ENCODE measurements around the gene LIN28B.
"Not testable (repeated sequence)": the region's sequence is repeated elsewhere in the genome, so short reads cannot be mapped to it uniquely, and the experiment has no call there.

LIN28B gene

DNA sequence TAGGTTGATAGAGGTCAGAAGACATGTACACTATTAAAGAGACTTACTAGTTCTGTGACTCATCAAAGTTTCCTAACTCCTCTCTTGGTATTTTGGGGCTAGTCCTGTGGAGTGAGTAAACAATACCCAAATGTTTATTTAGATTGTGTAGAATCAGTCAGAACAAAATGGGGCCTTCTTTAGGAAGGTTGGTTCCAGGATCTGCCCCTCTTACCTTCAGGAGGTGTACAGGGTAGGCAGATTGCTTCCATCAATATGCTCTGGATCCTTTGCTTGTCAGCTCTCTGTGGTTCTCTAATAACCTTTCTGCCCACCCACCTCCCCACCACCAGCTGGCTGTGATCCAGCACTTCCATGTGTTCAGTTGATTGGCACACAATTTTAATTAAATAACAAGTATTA lies 115.9 kb downstream of the LIN28B start:
- no peak for DNase-seq

DNA sequence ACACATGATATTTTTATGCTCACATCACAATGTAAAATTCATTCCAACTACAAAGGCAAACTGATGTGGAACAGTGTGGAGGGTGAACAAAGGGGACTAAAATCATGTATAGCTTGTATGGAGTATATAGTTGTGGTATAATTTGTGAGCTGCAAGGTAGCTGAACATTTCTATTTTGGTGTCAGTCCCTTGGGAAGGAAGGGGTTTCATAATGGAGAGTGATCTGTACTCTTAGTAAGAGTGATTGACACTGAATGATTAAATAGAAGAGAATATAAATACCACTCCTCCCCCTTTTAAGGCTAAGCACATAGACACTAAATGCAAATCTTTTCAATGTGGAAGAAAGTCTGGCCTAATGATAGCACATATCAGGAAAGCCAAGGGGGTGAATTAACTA lies 118.3 kb downstream of the LIN28B start:
- no peak for DNase-seq

GRCh38 chr6:105076418-105076817 lies 119.5 kb downstream of the LIN28B start:
- not testable (repeated sequence) for DNase-seq

DNA sequence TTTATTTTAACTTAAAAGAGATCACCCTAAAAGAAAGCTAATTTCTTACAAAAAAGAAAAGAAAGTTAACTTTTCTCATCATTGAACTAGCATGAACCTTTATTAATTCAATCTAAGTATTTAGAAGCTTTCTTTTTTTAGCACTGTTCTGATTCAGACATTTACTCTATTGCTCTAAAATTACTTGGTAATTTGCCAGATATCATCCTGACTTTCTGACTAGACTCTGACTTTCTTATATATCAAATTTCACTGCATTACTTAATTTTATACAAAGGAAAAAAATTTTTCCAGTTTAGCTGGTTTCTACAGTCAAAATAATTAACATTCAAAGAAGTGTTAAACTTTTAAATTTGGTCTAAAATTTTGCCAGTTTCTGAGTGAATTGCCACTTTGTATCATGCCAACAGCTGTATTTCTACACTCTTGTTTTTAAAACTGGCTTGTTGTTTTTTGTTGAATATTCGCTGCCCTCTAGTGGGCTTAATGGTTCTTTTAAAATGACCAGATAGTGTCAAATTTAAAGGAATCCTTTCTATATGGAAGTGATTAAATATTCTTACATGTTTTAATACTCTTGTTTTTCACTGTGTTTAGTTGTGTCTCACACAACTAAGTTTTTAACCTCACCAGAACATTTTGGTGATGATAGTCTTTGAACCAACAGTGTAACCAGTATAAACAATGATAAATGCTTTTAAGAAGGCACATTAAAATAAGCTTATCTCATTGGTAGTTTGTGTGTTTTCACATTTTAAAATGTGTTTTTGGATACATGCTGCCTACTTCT lies 120.9 kb downstream of the LIN28B start:
- no peak for DNase-seq

GRCh38 chr6:105078386-105078708 lies 121.4 kb downstream of the LIN28B start:
- no peak for DNase-seq

- DNase-seq = no peak
Measured at GRCh38 chr6:105080279-105080678, 123.4 kb downstream of the LIN28B start.

- DNase-seq = not testable (repeated sequence)
Measured at GRCh38 chr6:105081662-105082061, 124.8 kb downstream of the LIN28B start.

DNA sequence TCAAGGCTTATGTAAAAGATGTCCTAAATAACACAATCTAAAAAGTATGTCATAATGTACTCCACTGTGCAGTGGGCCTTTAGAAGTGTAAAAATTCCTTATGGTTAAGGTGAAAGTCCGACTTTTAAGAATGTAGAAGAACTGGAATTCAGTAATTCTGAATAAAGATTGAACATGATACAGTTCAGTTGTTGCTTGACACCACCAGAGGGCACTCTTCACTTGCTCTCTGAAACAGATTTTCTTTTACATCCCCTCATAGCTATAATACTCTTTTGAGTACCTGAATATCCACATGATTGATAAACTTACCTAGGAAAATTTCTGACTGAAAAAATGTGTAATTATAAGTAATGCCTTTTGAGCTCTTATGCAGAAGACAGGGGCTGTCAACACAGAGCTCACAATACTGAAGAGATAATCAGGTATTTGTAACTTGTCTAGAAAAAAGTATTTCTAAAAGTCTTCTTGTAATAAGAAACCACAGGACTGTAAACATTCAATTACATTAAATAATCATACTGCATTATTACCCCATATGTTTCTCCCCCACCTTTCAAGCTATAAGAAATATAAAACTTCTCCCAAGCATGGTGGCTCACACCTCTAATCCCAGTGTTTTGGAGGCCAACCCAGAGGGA lies 130.8 kb downstream of the LIN28B start:
- peak; percentile 24 for DNase-seq

GRCh38 chr6:105091140-105091829 lies 134.4 kb downstream of the LIN28B start:
- DNase-seq = no peak

- no peak for DNase-seq
Measured at GRCh38 chr6:105094133-105094640, 137.3 kb downstream of the LIN28B start.

DNA sequence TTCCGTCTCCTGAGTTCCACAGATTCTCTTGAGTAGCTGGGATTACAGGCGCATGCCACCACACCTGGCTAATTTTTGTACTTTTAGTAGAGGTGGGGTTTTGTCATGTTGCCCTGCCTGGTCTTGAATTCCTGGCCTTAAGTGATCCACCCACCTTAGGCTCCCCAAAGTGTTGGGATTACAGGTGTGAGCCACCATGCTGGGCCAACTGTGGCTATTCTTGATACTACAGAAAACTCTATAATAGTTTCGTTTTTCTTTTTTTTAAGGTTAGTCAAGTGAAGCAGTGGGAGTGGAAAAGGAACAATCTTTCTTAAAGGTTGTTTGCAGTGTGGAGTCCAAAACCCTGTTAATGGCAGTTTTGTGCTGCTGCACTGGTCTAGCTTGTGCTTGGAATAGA lies 138.2 kb downstream of the LIN28B start:
- DNase-seq = no peak

DNA sequence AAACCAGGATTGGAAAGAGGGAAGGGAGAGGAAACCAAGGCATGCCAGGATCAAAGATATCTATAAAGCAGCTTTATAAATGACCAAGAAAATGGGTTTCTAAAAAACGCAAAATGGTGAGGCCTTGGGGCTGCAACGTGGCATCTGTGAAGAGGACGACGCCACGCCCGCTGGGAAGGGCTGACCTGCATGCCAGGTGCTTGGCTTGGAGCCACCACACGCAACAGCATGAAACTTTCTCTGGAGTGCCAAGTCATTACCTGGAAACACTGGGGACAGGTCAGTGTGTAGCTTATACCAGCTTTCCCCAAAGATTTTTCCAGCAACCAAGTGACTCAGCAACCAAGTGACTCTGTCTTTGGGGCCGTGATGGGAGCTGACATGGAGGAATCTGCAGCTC lies 140.4 kb downstream of the LIN28B start:
- no peak for DNase-seq

DNA sequence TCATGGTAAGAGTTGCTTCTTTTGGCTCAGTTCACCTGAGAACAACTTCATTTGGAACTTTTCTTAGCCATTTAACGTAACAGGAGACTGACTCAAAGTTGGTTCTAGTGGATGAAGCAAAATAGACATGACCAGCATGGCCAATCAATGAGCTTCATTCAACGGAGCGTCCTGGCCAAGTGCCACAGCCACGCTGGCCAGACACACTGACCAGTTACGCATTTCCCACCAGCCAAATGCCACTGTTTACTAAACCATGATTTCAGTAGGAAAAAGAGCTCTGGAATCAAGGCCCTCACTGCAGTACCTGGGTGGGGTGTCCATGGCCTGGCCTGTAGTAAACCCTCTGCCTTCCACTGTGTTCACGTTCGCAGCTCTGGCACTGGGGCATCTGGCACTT lies 142.5 kb downstream of the LIN28B start:
- no peak for DNase-seq

DNA sequence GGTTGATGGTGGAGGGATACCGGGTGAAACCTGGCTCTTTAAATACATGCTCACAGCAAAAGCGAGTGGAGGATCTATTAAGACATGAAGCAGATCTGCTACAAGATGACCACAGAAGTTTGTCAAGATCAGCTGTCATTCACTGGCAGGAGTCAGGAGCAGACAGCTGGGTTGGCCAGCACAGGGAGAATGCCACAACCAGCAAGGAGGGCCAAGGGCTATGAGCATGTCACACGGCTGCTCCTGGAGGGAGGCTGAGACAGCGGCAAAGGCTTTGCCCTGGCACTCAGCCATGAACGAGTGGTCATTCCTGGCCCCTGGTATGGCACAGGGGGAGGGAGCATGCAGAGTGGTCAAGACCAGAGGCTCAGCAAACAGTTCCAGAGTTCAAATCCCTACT lies 145.3 kb downstream of the LIN28B start:
- DNase-seq = no peak

GRCh38 chr6:105105094-105105493 lies 148.2 kb downstream of the LIN28B start:
- DNase-seq = no peak

DNA sequence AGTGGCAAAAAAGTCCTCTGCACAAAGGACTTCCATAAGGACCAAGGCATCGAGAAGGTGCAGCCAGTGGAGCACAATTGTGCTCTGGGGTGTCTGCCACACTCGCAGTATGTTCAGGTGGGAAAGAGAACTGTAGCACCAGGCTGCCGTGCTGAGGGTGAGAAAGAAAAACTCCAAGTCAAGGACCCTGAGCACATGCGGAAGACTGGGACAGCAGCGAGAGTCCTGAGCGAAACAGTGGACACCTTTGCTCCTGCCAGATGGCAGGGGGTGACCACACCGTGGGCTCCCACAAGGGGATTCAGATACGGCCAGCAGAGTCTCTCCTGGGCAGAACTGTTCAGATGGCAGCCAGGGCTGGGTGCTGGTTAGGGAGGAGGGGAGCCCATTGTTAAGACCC lies 149.4 kb downstream of the LIN28B start:
- DNase-seq = no peak

DNA sequence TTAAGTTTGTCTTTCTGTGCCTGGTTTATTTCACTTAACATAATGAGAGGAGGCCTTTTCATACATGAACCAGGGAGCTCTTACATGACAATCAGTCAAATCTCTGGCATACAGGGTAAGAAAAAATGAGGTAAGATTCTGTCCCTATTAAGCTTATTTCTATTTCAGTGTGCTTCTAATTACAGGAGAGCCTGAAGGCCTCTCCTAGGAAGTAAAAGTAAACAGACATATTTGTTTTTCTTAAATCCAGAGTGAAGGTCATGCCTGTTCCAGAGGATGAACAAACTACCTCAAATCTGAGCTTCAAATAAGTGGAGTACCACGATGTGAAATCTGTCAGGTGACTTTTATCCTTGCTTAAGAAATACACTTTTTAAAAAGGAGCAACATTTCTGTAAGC lies 150.3 kb downstream of the LIN28B start:
- DNase-seq = no peak

GRCh38 chr6:105108631-105109262 lies 151.8 kb downstream of the LIN28B start:
- no peak for DNase-seq

DNA sequence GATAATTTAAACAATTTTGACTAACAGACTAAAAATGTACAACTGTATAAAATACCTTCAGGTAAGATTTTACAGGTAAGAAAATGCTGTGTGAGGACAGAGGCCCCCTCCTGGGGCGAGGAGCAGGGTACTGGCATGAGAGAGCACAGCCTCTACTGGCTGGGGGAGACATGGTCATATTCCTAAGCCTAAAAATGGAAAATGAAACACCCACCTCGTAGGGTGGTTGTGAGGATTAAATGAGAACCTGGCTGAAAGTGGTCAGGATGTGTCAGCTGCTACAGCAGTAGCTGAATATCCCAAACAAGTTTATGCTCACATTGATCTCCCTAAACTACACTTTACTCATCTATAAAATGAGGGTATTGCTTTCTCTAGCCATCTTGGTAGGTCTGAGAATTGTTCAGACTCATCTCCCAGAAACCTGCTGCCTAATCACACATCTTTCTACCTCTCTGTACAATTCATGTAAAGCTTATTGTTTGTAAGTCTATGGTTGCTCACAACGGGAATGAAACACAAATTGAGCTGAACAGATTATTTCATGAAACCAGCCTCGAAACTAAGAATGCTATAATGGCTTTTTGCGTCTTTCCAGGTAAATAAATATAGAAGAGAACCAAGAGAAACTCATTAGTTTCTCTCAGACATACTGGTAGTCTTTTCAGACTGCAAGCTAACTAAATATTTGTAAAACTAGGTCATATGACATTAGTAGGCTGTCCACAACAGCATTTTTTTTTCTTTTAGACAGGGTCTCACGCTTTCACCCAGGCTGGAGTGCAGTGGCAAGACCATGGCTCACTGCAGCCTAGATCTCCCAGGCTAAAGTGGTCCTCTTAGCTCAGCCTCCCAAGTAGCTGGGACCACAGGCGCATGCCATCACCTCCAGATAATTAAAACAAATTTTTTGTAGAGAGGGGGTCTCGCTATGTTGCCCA lies 153.3 kb downstream of the LIN28B start:
- DNase-seq = no peak

GRCh38 chr6:105111105-105111504 lies 154.2 kb downstream of the LIN28B start:
- no peak for DNase-seq

DNA sequence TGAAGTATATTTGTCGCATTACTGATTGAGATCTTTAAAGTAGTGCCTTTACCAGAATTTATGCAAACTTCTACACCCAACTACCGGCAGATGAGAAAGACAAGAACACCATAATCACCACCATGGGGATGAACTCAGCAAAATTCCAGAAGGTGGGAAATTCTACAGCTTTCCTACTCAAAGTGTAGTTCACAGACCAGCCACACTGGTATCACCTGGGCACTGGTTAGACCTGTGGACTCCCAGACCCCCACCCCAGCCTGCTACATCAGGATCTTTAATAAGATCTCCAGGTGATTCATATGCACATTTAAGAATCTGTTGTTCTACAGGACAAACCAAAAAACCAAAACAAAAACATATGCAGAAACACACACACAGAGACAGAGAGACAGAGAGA lies 155.0 kb downstream of the LIN28B start:
- no peak for DNase-seq

GRCh38 chr6:105112577-105112976 lies 155.7 kb downstream of the LIN28B start:
- no peak for DNase-seq

All from activated CD4-positive, alpha-beta T cell treated with anti-CD3 and anti-CD28 coated beads for 48 hours (primary cell).